B cell (primary cell): ENCODE results near the gene CCDC81. TPM values are rescaled to one million over a fixed set of nuclear protein-coding genes. Genes with fewer than 3 reads are reported as not detected.

ENCODE experiments used
- ATAC-seq: fragments of 200-7000 bp; cut with Tn5 transposase; one replicate; pipeline ENCODE4 v1.10.0; 2021; ENCODE audit warnings: low read depth, mild to moderate bottlenecking, moderate number of reproducible peaks, moderate library complexity
- CTCF ChIA-PET: fragments of 350-600 bp; sonication (Branson Sonifier 250); formaldehyde crosslinking; loops from one replicate; lab custom pipeline; 2021; ENCODE audit warnings: antibody characterized with exemption, inconsistent platforms; lab: Charles Lee
- POLR2A ChIA-PET: fragments of 350-600 bp; sonication (Branson Sonifier 250); formaldehyde crosslinking; loops from one replicate; lab custom pipeline; 2021; ENCODE audit warnings: antibody characterized with exemption; lab: Charles Lee
- DNase-seq: peaks from one replicate; pipeline ENCODE4 v3.0.0; 2013
- H2AFZ ChIP-seq: 2 replicates; pipeline ENCODE4 v1.6.1; 2012; ENCODE audit warnings: mild to moderate bottlenecking, low read depth, low read length; ENCODE audit not compliant: insufficient read depth, poor library complexity, severe bottlenecking
- H3K27ac ChIP-seq, 2 donors: 1 replicate in 1 of 2; 2 replicates in 1 of 2; pipeline ENCODE4 v1.5.1; 2012 to 2013; ENCODE audit warnings: low read length in 2 of 2, mild to moderate bottlenecking in 2 of 2, moderate library complexity in 1 of 2
- H3K27me3 ChIP-seq, 4 experiments: fragments of 200-600 bp in 1 of 4; sonication (generic) in 1 of 4; replicated peaks in 1 of 4; 1 replicate in 2 of 4; 2 replicates in 2 of 4; pipeline versions ENCODE4 v1.6.1 to v1.7.0; 2013 to 2016; ENCODE audit warnings: low read length in 3 of 4, mild to moderate bottlenecking in 2 of 4, mixed read lengths in 1 of 4, moderate library complexity in 1 of 4; ENCODE audit not compliant: insufficient read depth in 4 of 4, control insufficient read depth in 3 of 4; ENCODE audit errors: control extremely low read depth in 1 of 4
- H3K36me3 ChIP-seq, 2 experiments: replicated peaks in 1 of 2; 1 replicate in 1 of 2; 2 replicates in 1 of 2; pipeline versions ENCODE4 v1.6.1 to v1.7.1; 2013; ENCODE audit warnings: low read length in 1 of 2; ENCODE audit not compliant: insufficient read depth in 2 of 2, control insufficient read depth in 1 of 2; ENCODE audit errors: control extremely low read depth in 1 of 2, extremely low read depth in 1 of 2
- H3K4me1 ChIP-seq, 2 donors: fragments of 200-600 bp in 1 of 2; sonication (generic) in 1 of 2; 1 replicate in 1 of 2; 2 replicates in 1 of 2; pipeline versions ENCODE4 v1.5.1 to v1.6.1; 2013 to 2017; ENCODE audit warnings: low read length in 2 of 2; ENCODE audit not compliant: control insufficient read depth in 2 of 2, insufficient read depth in 2 of 2
- H3K4me2 ChIP-seq: replicated peaks from 2 replicates; pipeline ENCODE3; 2012; ENCODE audit warnings: mild to moderate bottlenecking, low read depth, low read length; ENCODE audit not compliant: poor library complexity, severe bottlenecking
- H3K4me3 ChIP-seq, 5 experiments: fragments of 200-600 bp in 1 of 5; sonication (generic) in 1 of 5; 1 replicate in 3 of 5; 2 replicates in 2 of 5; pipeline versions ENCODE4 v1.5.1 to v1.7.0; 2011 to 2016; ENCODE audit warnings: low read length in 4 of 5, mild to moderate bottlenecking in 4 of 5, low read depth in 2 of 5, control low read depth in 1 of 5, moderate library complexity in 1 of 5; ENCODE audit not compliant: insufficient read depth in 1 of 5; ENCODE audit errors: control extremely low read depth in 1 of 5, extremely low read depth in 1 of 5
- H3K79me2 ChIP-seq: fragments of 200-600 bp; sonication (generic); one replicate; pipeline ENCODE4 v1.6.0; 2016; ENCODE audit warnings: low read length; ENCODE audit not compliant: control insufficient read depth, insufficient read depth
- H3K9ac ChIP-seq: fragments of 200-600 bp; sonication (generic); 2 replicates; pipeline ENCODE4 v1.6.1; 2017; ENCODE audit warnings: mild to moderate bottlenecking, low read length, moderate library complexity
- H3K9me3 ChIP-seq, 3 donors: one replicate each; pipeline versions ENCODE4 v1.6.1 to v1.7.1; 2013; ENCODE audit warnings: low read length in 2 of 3; ENCODE audit not compliant: control insufficient read depth in 2 of 3, insufficient read depth in 1 of 3; ENCODE audit errors: control extremely low read depth in 1 of 3
- H4K20me1 ChIP-seq: 2 replicates; pipeline ENCODE4 v1.6.0; 2012; ENCODE audit warnings: mild to moderate bottlenecking, low read length; ENCODE audit not compliant: insufficient read depth, control insufficient read depth, poor library complexity, severe bottlenecking
- H3K27ac Mint-ChIP-seq: one replicate; pipeline ENCODE4 v1.8.0; 2021; ENCODE audit warnings: mixed read lengths
- H3K27me3 Mint-ChIP-seq: one replicate; pipeline ENCODE4 v1.8.0; 2021; ENCODE audit warnings: mixed read lengths
- H3K4me1 Mint-ChIP-seq: one replicate; pipeline ENCODE4 v1.8.0; 2021; ENCODE audit warnings: mixed read lengths
- H3K4me3 Mint-ChIP-seq: one replicate; pipeline ENCODE4 v1.8.0; 2021; ENCODE audit warnings: mixed read lengths
- H3K9me3 Mint-ChIP-seq: one replicate; pipeline ENCODE4 v1.8.0; 2022; ENCODE audit warnings: mixed read lengths; ENCODE audit not compliant: insufficient read depth
- CTCF ChIP-seq: fragments of 200-600 bp; IDR thresholded peaks from one replicate; pipeline ENCODE4 v1.8.0; 2022; ENCODE audit warnings: antibody characterized with exemption, mild to moderate bottlenecking
- EZH2 ChIP-seq: IDR thresholded peaks from 2 replicates; pipeline ENCODE4 v1.6.1; 2012; ENCODE audit warnings: borderline replicate concordance, low read depth, mild to moderate bottlenecking, moderate library complexity, low read length; ENCODE audit not compliant: insufficient read depth, poor library complexity, severe bottlenecking
- WGBS: methylation state at CpG from one replicate; pipeline ENCODE4 v1.1.5; 2013; ENCODE audit warnings: missing lambda C conversion rate; ENCODE audit not compliant: insufficient coverage; 5-methylcytosine and 5-hydroxymethylcytosine counted together
- intact Hi-C: fragments of 100-400 bp; cut with micrococcal nuclease; formaldehyde crosslinking; loops from one replicate; pipeline ENCODE4 v1.10.0; 2022
- polyA plus RNA-seq: library from polyadenylated mRNA; depleted of rRNA; stranded (reverse); fragments of >200 nt; gene quantifications from 2 replicates; pipeline ENCODE4 v1.2.3, GENCODE V29; 2012
- total RNA-seq, 2 donors: library from RNA; stranded (reverse); fragments of 120-200 nt in 1 of 2; gene quantifications; 1 replicate in 1 of 2; 2 replicates in 1 of 2; pipeline versions ENCODE4 v1.2.3 to v1.2.4, GENCODE V29; 2013 to 2022

CCDC81 gene
- total and polyA plus RNA-seq, 2 donors (not counting 1 experiment from before 2014, with no cell fraction given): 0.18 to 0.84 TPM

- no peak for TF ChIP-seq CTCF
- no peak for TF ChIP-seq EZH2
- H3K4me1 Mint-ChIP-seq: no peaks in the 10 kb centered on the region
- Histone ChIP-seq H3K27ac (no peak overlapping the region), H4K20me1 (no peaks in the 10 kb centered on the region), H3K9me3 (no peaks in the 10 kb centered on the region), H3K36me3 (no peaks in the 10 kb centered on the region), H3K4me1 (no peaks in the 10 kb centered on the region), H3K27me3 (no peaks in the 10 kb centered on the region), H3K4me2 (no peak overlapping the region), H3K79me2 (no peaks in the 10 kb centered on the region), H3K9ac (no peak overlapping the region), H3K4me3 (no peak overlapping the region), H2AFZ (no peak overlapping the region)
- ChIA-PET POLR2A (no interaction called here), CTCF (interaction anchor here (1.9 kb wide), 1 partner anchor 10 kb away, joined by 7 read pairs; no protein-coding TSS in a partner anchor)
- H3K27ac Mint-ChIP-seq: no peak overlapping the region
- H3K4me3 Mint-ChIP-seq: no peak overlapping the region
- H3K9me3 Mint-ChIP-seq: no peaks in the 10 kb centered on the region
- H3K27me3 Mint-ChIP-seq: no peaks in the 10 kb centered on the region
- ATAC-seq: no peak
- intact Hi-C loops: no loop called here
- WGBS: 33% methylated on average over 4 of the region's 7 CpGs
- DNase-seq: no peak
These were observed 88.4 kb downstream of the CCDC81 start for GRCh38 chr11:86463120-86463519.

- H2AFZ ChIP-seq: no peak overlapping the region
- H3K4me2 ChIP-seq: no peak overlapping the region
- 95% methylated on average over 4 of the region's 5 CpGs for WGBS
- H3K79me2 ChIP-seq: no peaks in the 10 kb centered on the region
- no peak overlapping the region for H3K27ac ChIP-seq
- Mint-ChIP-seq H3K9me3 (no peaks in the 10 kb centered on the region), H3K27me3 (no peaks in the 10 kb centered on the region), H3K4me3 (no peak overlapping the region), H3K4me1 (no peaks in the 10 kb centered on the region), H3K27ac (no peak overlapping the region)
- CTCF ChIA-PET: no interaction called here
- DNase-seq (no peak), ATAC-seq (no peak)
- no peaks in the 10 kb centered on the region for H3K4me1 ChIP-seq
- H4K20me1 ChIP-seq: no peaks in the 10 kb centered on the region
- H3K9ac ChIP-seq: no peak overlapping the region
- no peaks in the 10 kb centered on the region for H3K9me3 ChIP-seq
- H3K27me3 ChIP-seq: no peaks in the 10 kb centered on the region
- no peak overlapping the region for H3K4me3 ChIP-seq
- POLR2A ChIA-PET: no interaction called here
- TF ChIP-seq EZH2: no peak
- H3K36me3 ChIP-seq: no peaks in the 10 kb centered on the region
- intact Hi-C loops: no loop called here
These were observed 89.3 kb downstream of the CCDC81 start for GRCh38 chr11:86463955-86464354.
